GM21619 (cell line): Measurements from ENCODE around the gene KCNJ12.
"Not testable (repeated sequence)": the region's sequence is repeated elsewhere in the genome, so short reads cannot be mapped to it uniquely, and the experiment has no call there.

Experiments
- ATAC-seq: cut with Tn5 transposase; IDR thresholded peaks from one replicate; pipeline ENCODE4 v1.9.1; 2021; ENCODE audit not compliant: unreplicated experiment

KCNJ12 gene

DNA sequence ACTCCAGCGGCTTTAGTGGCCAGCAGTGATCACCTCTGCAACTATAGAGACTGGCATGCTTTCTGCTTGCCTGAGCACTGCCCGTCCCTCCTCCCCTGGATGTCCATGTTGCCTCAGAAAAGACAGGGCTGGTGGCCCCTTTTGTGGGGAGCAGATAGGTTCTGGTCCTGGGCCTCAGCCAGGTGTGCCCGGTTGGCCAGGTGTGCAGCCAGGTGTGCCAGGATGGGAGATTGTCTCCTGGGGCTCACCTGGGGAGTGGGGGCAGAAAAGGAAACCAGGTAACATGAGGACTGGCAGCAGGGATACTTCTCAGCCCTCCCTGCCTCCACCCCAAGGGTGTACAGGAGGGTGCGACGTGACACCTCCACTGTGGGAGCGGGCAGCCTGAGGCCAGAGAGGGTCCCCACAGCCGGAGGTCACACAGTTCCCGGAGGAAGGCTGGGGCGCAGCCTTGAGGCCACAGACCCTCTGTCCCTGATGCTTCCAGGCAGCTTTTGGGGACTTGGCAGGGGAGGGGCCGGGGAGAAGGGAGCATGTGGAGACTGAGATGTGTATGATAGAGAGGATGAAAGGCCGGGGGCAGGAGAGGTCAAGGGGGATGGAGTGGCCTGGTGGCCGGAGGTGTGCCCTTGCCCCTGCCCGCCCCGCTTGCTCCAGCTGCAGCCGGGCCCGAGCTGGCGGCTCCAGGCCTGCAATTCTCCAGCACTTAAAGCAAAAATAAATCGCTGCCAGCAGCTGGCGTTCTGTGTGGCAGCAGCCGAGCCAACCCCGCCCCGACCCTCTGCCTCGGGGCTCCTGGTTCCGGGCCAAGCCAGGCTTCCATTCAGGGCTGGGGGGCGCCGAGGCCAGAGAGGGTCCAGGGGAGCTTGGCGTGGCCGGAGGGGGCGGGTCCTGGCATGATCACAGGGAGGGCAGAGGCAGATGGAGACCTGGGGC, 6.7 kb downstream of the KCNJ12 start:
- no peak for ATAC-seq

DNA sequence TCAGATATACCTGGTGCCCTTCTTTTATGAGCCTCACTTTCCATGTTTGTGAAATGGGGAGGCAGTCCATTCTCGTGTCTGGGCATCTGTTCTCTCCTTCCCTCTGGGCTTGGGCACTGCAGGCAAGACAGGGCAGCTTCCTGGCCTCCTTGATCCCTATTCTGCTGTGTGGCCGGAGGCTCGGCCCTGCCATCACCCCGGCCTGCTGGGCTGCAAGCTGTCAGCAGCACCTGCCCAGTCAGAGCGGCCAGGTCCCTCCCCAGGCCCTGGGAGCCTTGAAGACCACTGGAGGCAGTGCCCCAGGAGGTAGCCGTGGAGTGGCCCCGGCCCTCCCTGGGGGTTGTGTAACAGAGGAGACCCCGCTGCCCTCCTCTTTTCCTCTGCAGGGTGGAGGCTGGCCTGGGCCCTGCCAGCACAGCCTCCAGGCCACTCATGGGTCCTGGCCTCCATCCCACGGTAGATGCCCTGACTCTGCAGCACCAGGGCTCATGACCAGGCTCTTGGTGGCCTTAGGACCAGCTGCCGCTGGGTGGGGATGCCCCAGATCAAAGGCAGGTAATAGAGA, 9.2 kb downstream of the KCNJ12 start:
- no peak for ATAC-seq

DNA sequence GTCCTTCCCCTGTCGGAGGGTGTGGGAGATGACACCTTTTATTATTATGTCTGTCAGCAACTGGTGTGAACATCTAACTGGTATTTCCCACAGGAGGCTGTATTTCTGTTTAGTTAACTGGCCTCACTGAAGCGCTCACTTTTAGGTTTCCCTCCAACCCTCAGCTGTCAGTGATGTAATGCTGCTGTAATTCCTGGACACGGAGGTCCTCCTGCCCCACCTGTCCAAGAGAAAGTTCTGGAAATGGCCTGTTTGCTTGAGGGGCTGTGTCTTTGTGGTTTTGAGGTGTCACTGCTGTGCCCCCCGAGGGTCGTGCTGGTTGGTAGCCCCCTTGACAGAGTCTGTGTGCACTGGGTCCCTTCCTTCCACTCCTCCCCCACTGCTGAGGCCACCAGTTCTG, 11.5 kb downstream of the KCNJ12 start:
- no peak for ATAC-seq

DNA sequence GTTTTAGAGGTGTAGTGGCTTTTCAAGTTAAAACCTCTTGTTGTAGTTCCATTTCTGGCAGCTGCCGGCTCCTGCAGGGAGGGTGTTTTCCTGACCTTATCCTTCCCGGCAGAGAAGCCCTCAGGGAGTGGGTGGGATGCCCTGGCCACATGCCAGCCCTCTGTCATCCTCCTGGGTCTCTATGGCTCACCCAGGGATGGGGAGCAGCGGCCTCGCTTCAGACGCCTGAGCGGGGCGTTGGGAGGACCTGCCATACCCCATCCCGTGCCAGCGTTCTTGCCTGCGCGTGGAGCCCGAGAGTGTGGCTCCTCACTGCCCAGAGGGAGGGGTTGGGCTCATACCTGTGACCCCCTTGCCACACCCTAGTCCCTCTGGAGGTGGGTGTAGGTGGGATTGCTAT, 11.9 kb downstream of the KCNJ12 start:
- no peak for ATAC-seq

DNA sequence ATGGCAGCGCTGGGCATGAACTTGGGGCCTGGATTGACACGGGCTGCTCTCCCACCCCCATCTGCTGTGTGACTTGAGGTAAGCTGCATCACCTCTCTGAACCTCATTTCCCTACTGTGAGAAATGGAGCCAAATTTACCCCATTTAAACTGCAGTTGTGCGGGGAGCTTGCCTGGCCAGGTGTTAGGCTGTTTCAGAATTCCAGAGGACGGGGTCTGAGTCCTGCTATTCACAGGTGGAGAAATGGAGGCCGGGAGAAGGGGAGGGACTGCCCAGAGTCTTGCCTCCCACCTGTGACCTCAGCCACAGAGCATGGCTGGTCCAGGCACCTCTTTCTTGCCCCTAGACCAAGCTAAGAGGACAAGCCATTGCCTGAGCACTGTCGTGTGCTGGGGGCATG, 12.8 kb downstream of the KCNJ12 start:
- no peak for ATAC-seq

DNA sequence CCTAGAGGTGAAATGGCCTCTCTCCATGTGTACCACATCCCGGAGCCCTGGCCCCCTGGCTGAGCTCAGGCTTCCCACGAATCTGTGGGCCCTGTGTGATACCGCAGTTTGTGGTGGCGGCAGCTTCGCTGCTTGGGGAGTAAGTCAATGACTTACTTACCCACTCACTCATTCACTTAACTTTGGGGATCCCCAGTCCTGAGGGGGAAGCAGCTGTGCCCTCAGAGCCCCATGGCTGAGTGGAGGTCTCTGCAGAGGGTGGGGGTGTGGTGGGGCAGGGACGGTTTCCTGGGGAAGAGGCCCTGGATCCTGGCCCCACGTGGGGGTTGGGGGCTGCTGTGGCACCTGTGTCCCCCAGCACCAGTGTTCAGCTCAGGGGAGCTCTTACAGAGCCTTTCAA, 13.2 kb downstream of the KCNJ12 start:
- no peak for ATAC-seq

DNA sequence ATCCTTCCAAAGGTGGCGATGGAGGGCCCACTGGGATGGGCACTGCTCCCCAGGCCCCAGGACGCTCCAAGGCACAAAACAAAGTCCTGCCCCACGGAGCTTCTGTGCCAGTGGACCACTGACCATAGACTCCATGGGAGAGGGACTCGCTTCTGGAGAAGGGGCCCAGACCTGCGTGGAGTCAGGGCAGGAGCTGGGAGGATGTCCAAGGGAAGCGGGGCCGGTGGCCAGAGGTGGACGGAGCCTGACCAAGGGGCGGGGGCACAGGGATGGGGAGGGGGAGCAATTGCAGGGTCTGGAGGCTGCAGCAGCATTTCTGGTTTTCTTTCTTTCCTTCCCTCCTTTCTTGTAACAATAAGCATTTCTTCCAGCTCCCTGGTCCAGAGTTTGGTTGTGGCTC, 14.1 kb downstream of the KCNJ12 start:
- no peak for ATAC-seq

DNA sequence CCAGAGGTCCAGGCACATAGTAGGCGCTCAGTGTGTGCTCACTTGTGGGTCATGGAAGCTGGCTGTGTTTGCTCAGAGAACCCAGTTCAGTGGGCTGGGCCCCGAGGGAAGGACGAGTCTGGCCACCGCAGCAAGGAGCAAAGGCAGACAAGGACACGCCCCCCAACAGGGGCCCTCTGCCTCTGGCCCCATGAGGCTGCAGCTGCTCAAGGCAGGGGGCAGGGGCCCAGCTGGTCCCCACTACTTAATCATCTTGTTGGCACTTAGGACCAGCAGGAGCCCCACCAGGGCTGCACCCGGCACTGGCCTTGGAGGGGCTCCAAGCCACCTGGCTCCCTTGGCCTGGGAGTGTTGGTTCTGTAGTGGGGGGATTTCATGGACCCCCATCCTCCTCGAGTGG, 16.1 kb downstream of the KCNJ12 start:
- ATAC-seq: no peak

DNA sequence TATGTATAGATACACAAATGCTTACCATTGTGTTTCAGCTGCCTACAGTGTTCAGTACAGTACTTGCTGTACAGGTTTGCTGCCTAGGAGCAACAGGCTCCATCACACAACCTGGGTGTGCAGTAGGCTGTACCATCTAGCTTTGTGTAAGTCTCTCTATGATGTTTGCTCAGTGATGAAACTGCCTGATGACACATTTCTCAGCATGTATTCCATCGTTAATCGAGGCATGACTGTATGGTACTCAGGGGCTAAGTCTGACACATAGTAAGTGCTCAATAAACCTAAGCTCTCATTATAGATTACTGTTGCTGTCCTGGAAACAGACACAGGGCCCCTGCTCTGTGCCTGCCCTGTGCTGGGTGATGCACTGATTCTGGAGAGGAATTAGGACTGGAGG, 18.1 kb downstream of the KCNJ12 start:
- no peak for ATAC-seq

DNA sequence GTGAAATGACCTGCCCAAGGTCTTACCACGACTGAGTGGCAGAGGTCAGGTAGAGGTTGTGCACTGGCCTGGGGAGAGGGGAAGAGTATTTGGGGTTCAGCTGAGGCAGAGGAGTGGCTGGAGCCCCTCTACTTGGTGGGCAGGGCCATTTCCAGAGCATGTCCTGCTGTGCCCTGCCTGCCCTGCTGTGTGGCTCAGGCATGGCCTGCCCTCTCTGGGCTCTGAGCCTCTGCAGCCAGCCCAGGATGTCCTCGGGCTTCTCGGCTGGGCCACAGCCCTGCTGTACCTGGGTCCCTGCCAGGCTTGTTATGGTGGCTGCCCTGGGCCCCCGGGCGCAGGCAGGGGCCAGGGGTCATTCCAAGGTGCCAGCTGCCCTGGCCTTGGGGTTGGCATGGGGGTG, 19.6 kb downstream of the KCNJ12 start:
- no peak for ATAC-seq

DNA sequence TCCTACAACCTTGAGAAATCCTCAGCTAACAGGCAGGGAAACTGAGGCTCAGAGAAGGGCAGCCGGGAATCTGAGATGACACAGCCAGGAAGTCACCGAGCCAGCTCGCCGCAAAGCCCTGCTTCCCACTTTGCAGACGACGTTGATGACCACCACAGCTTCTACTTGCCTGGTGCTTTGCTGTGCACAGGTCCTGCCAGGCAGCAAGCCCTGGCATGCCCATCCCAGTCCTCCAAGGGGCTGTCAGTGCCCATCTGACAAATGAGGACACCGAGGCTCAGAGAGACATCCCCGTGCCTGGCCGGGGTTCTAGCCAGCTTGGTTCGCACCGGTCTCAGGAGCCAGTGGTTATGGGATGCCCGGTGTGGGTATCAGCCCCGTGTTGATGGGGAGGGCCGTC, 20.1 kb downstream of the KCNJ12 start:
- no peak for ATAC-seq

DNA sequence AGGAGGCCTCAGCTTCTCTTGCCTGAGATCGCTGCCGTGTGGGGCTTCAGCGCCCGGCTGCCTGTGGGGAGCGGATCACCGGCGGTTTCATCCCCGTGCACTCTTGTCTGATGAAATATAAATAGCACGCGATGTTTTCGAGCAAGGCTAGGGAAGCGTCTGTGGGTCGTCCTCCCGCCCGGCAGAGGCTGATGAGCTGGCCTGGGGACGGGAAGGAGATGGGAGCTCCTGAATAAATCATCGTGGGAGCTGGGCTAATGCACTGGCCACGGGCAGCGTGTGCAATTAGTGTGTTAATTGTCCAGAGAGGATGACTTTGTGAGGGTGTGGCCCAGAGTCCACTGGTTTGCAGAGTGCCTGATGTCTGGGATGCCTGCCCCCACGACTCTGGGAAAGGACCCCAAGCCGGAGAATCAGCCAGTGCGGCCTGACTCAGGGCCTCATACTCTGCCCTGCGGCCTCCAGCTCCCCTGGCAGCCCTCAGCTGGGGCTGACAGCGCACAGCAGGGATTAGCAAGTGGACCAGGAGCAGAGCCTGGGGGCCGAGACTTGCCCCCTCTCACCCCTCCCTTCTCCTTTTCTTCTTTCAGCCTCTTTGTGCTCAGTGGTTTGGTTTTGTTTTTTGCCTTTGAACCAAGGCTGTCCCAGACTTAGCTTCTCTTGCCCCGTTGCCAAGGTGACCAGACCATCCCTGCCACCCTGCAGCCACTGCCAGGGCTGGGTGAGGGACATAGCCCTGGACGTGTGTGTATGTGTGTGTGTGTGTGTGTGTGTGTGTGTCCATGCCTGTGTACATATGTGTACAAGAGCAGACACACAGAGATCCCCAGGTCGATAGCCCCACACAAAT, 21.4 kb downstream of the KCNJ12 start:
- no peak for ATAC-seq

DNA sequence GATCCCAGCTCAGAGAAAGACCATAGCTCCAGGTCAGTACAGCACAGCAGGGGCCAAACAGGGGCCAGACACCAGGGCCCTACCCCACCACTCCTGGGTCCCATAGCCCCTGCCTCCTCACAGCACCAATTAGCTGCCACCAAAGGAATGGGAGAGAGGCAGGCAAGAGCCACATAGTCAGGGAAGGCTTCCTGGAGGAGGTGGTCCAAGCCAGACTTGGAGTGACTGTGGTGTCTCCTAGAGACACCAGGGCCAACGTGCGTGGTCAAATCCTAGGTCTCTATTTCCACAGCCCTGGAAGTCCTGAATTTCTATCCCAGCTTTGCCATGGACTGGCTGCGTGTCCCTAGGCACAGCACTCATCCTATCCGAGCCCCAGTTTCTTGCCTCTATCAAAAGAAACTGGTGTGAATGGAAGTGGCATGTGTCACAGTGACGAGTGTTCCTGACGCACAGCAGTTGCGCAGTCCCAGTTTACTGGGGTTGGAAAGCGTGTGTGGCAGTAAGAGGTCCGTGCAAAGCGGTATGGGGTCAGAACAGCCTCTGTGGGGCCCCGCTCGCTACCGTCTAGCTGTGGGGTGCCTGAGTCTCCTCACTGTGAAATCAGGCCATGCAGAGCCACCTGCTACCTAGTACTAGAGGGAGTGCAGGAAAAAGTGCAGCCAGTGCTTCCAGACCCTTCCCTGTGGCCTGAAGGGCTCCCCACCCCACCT, 23.5 kb downstream of the KCNJ12 start:
- no peak for ATAC-seq

DNA sequence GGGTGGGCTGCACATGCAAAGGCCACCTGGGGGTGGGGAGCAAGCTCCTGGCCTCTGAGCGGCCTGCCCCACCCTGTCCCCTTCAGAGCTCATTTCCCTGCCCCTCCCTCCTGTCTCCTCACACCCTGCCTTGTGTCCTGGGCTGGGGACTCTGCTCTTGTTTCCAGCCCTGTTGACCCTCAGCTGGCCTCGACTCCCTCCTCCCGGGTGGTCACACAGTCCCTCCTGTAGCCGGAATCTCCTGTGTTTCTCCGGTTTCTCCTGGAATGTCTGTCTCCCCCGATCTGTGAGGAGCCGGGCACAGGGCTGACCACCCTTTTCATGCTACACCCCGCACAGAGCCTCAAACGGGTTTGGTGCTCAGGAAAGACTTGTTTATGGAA, 24.0 kb downstream of the KCNJ12 start:
- not testable (repeated sequence) for ATAC-seq

DNA sequence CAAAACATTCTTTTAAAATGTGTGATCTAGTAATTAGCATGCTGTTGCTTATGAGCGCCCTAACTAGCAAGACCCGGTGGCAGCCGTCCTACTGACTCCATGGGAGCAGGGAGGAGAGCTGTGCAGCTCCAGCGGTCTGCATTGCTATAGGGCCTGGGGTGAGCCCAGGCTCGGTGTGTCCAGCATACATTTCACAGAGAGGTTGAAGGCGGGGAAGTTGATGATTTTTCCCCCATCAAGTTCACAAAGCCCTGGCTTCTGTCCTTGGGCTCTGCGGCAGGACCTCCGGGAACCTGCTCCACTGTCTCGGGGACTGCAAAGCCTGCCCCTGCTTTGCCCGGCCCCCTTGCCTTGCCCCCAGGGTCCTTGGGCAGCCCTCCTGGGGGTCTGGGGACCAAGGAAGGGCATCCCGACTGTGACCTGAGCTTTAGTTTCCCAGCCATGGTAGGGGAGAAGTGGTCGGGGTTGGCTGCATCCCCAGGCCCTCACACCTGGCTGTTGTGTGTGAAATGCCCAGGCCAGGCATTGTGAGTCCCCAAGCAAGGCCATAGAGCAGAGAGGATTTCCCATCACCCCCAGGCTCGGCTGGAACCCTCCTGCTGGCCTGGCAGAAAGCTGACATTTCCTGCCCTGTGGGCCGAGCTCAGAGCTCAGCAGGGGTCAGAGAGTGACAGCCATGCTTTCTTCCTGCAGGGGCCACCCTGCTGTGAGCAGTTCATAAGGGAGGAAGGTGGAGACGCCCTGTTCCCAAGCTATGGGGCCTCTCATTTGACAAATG, 24.8 kb downstream of the KCNJ12 start:
- no peak for ATAC-seq

DNA sequence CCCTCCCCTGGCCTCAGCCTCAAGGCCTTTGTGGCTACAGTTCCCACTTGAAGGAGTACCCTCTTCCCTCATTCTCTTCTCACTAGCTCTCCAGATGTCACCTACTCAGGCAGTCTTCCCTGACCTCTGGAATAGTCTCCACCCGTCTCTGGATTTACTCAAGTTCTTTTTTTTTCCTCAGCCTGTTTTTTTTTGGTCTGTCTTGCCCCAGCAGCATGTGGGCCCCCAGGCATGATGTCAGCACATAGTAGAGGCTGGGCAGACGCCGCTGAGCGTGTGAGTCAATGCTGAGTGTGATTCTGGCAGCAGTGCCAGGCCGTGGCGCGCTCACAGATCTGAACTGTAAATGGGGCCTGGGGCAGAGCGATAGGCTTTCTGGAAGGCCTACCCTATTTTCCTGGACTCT, 26.0 kb downstream of the KCNJ12 start:
- ATAC-seq: not testable (repeated sequence)

DNA sequence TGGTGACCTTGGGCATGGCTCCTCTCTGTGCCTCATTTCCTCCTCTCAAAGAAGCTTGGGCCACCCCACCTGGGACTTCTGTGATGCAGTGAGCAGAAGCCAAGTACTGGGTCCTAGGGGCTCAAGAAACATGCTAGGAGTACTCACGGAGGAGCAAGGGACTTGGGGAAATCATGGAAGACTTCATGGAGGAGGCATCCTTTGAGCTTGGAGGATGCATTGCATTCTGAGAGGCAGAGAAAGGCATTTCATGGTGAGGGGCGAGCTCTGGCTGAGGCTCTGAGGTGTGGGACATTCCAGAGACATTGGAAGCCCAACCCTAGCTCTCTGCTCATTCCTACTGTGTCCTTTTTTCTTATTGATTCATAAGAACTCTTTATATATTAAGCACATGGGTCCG, 26.8 kb downstream of the KCNJ12 start:
- not testable (repeated sequence) for ATAC-seq

DNA sequence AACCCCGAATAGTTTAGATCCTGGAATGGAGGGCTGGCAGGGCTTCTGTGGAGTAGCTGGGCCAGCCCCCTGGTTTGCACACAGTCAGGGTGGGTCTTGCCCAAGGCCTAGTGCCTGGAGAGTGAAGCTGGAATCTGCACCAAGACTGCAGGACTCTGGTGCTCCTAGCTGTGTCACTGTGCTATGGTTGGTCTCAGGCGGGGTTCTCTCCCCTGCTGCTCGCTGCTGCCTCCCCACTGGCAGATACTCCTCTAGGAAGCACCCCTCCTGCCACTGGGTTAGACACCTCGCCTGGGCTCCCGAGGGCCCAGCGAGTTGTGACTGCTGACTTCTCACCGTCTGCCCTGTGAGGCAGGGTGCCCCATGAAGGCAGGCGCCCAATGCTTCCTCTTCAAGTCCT, 27.9 kb downstream of the KCNJ12 start:
- not testable (repeated sequence) for ATAC-seq

DNA sequence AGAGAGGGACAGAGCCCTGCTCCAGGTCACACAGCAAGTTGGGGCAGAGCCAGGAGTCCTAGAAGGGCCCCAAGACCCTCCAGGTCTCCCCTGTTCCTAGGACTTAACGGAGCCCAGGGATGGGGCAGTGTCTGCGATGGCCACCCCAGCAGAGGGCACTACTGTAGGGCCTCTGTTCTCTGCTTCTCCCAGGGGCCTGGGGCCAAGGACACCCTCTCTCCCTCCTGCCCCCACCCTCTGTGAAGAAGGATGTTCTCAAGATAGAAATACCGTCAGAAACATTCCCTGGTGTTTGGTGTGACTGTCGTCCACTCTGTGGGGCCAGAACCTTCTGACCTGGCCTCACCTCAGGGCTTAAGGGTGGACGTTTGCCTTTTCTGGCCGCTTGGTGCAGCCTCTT, 28.4 kb downstream of the KCNJ12 start:
- ATAC-seq: not testable (repeated sequence)
